NCI-H1417 treated with DMSO at 0.1 percent for 48 hours (cell line): ENCODE data around the gene XPO5.
"Not testable (repeated sequence)": the region's sequence is repeated elsewhere in the genome, so short reads cannot be mapped to it uniquely, and the experiment has no call there.

Experiments used
- DNase-seq: peaks from one replicate; lab custom pipeline; 2025; lab: John Stamatoyannopoulos, UW

Gene XPO5

GRCh38 chr6:43517505-43518357 lies 58.1 kb downstream of the XPO5 start:
- DNase-seq = no peak

- DNase-seq = peak; percentile 92
Observed at GRCh38 chr6:43516697-43517504, 58.9 kb downstream of the XPO5 start, which contains the start of the genes POLR1C and YIPF3. Gene POLR1C (plus strand): TSS chr6:43517089. CDS start chr6:43517110, 21 bp downstream. Gene YIPF3 (minus strand): TSS chr6:43516926. CDS start chr6:43516807, 119 bp downstream.

GRCh38 chr6:43516367-43516696 lies 59.5 kb downstream of the XPO5 start:
- DNase-seq = no peak

GRCh38 chr6:43515808-43516207 lies 60.0 kb downstream of the XPO5 start:
- DNase-seq = no peak

GRCh38 chr6:43511824-43512415 lies 63.9 kb downstream of the XPO5 start:
- DNase-seq = no peak

GRCh38 chr6:43510827-43511163 lies 65.0 kb downstream of the XPO5 start:
- no peak for DNase-seq

- no peak for DNase-seq
Observed at GRCh38 chr6:43509984-43510826, 65.6 kb downstream of the XPO5 start, which contains the start of gene LRRC73. Gene LRRC73 (minus strand): TSS chr6:43510346. CDS start chr6:43509785, 561 bp downstream.

- no peak for DNase-seq
Observed at GRCh38 chr6:43509142-43509983, 66.5 kb downstream of the XPO5 start.

- no peak for DNase-seq
Observed at GRCh38 chr6:43508481-43509141, 67.2 kb downstream of the XPO5 start.

- peak; percentile 12 for DNase-seq
Observed at GRCh38 chr6:43506667-43507471, 69.0 kb downstream of the XPO5 start.

- no peak for DNase-seq
Observed at GRCh38 chr6:43506171-43506570, 69.7 kb downstream of the XPO5 start.

GRCh38 chr6:43505718-43506117 lies 70.1 kb downstream of the XPO5 start:
- DNase-seq = no peak

- DNase-seq = no peak
Observed at GRCh38 chr6:43504756-43505593, 70.9 kb downstream of the XPO5 start.

- no peak for DNase-seq
Observed at GRCh38 chr6:43503443-43503842, 72.4 kb downstream of the XPO5 start.

GRCh38 chr6:43502666-43503065 lies 73.2 kb downstream of the XPO5 start:
- DNase-seq = no peak

GRCh38 chr6:43500921-43501320 lies 74.9 kb downstream of the XPO5 start:
- no peak for DNase-seq

GRCh38 chr6:43499028-43499815 lies 76.6 kb downstream of the XPO5 start:
- DNase-seq = no peak

GRCh38 chr6:43498291-43498690 lies 77.5 kb downstream of the XPO5 start:
- DNase-seq = not testable (repeated sequence)
